Measurements from ENCODE around the gene TRERF1. TPM values are rescaled to one million over a fixed set of nuclear protein-coding genes. Genes with fewer than 3 reads are reported as not detected.

TRERF1 gene
- total and polyA plus RNA-seq, 2 experiments from 2014 or later: 6.4 to 8.7 TPM

DNA sequence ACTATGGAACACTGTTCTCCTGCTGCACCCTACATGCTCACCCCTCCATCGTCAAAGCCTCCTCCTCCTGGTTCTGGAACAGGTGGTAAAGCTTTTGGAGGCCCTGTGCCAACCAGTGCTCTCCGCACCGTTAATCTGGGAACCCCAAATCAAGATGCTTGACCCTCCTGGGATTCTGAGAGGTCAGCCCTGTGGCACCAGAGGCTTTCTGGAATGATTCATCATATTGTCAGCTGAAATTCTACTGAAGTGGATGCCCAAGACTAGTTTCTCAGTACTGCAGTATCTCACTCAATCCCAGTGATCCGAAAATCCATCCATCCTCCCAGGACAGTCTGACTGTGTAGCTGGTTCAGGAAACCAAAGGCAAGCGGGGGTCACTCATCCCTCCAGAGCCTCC, 92.7 kb downstream of the TRERF1 start:
- Histone ChIP-seq H3K4me1 (ENCODE audit: low read depth) (no peaks in the 10 kb centered on the region), H3K27ac (no peak overlapping the region), H3K36me3 (no peaks in the 10 kb centered on the region), H3K27me3 (no peaks in the 10 kb centered on the region), H3K4me3 (no peak overlapping the region), H3K9me3 (ENCODE audit: low read depth) (no peaks in the 10 kb centered on the region)
- TF ChIP-seq CTCF (IDR thresholded peaks at IDR 0.05; ENCODE audit: low read depth, low read length): no peak
- DNase-seq (ENCODE audit: low read depth in 1 of 2, low spot score in 1 of 2): no peak

DNA sequence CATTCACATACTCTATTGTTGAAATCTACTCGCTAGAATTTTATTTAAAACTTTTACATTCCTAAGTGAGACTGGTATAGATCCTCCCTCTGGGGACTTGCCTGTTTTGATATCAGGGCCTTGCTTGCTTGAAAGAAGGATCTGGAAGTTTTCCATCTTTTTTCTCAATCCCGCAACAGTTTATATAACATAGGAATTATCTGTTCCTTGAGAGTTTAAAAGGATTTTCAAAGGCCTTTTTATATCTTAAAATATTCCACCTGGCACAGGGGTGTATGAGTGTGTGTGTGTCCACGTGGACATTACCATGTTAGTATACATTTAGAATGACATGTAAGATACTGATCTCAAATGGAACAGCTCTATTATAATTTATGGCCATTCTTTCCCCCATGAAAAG, 96.3 kb downstream of the TRERF1 start:
- Histone ChIP-seq H3K27ac (no peak overlapping the region), H3K9me3 (ENCODE audit: low read depth) (no peaks in the 10 kb centered on the region), H3K36me3 (no peaks in the 10 kb centered on the region), H3K4me1 (ENCODE audit: low read depth) (no peaks in the 10 kb centered on the region), H3K27me3 (no peaks in the 10 kb centered on the region), H3K4me3 (no peak overlapping the region)
- no peak for DNase-seq (ENCODE audit: low read depth in 1 of 2, low spot score in 1 of 2)
- no peak for TF ChIP-seq CTCF (IDR thresholded peaks at IDR 0.05; ENCODE audit: low read depth, low read length)

GRCh38 chr6:42354702-42355101, 97.0 kb downstream of the TRERF1 start:
- no peaks in the 10 kb centered on the region for H3K9me3 ChIP-seq (ENCODE audit: low read depth)
- TF ChIP-seq CTCF (IDR thresholded peaks at IDR 0.05; ENCODE audit: low read depth, low read length): no peak
- no peak overlapping the region for H3K27ac ChIP-seq
- no peaks in the 10 kb centered on the region for H3K27me3 ChIP-seq
- no peak overlapping the region for H3K4me3 ChIP-seq
- H3K4me1 ChIP-seq (ENCODE audit: low read depth): no peaks in the 10 kb centered on the region
- H3K36me3 ChIP-seq: no peaks in the 10 kb centered on the region
- no peak for DNase-seq (ENCODE audit: low read depth in 1 of 2, low spot score in 1 of 2)

- no peak overlapping the region for H3K27ac ChIP-seq
- no peaks in the 10 kb centered on the region for H3K9me3 ChIP-seq (ENCODE audit: low read depth)
- H3K4me1 ChIP-seq (ENCODE audit: low read depth): no peaks in the 10 kb centered on the region
- no peaks in the 10 kb centered on the region for H3K36me3 ChIP-seq
- H3K27me3 ChIP-seq: no peaks in the 10 kb centered on the region
- H3K4me3 ChIP-seq: no peak overlapping the region
- peak in 1 of 2 donors; percentile 42 for DNase-seq (ENCODE audit: low read depth in 1 of 2, low spot score in 1 of 2)
- TF ChIP-seq CTCF (IDR thresholded peaks at IDR 0.05; ENCODE audit: low read depth, low read length): no peak
Observed at GRCh38 chr6:42352856-42353564, 98.7 kb downstream of the TRERF1 start.

- no peaks in the 10 kb centered on the region for H3K4me1 ChIP-seq (ENCODE audit: low read depth)
- DNase-seq (ENCODE audit: low read depth in 1 of 2, low spot score in 1 of 2): no peak
- no peaks in the 10 kb centered on the region for H3K36me3 ChIP-seq
- no peaks in the 10 kb centered on the region for H3K9me3 ChIP-seq (ENCODE audit: low read depth)
- H3K27me3 ChIP-seq: no peaks in the 10 kb centered on the region
- H3K4me3 ChIP-seq: no peak overlapping the region
- H3K27ac ChIP-seq: no peak overlapping the region
- no peak for TF ChIP-seq CTCF (IDR thresholded peaks at IDR 0.05; ENCODE audit: low read depth, low read length)
Observed at GRCh38 chr6:42350911-42351310, 100.8 kb downstream of the TRERF1 start.

Data from cardiac muscle cell (in vitro differentiated cells and primary cell).